ENCODE measurements around the gene MRPS17.

- TF ChIP-seq CTCF (conservative IDR thresholded peaks at IDR 0.05 in 1 of 2, IDR thresholded peaks at IDR 0.05 in 1 of 2; ENCODE audit: low read depth in 1 of 2, low read length in 2 of 2): no peak
- no peak for TF ChIP-seq EZH2 (IDR thresholded peaks at IDR 0.05; ENCODE audit: low read length, missing control alignments)
These were observed 33.9 kb upstream of the MRPS17 start for GRCh38 chr7:55917771-55918170.

Data from fibroblast of lung (primary cell).